ENCODE data around the gene PLXND1.

PLXND1 gene

DNA sequence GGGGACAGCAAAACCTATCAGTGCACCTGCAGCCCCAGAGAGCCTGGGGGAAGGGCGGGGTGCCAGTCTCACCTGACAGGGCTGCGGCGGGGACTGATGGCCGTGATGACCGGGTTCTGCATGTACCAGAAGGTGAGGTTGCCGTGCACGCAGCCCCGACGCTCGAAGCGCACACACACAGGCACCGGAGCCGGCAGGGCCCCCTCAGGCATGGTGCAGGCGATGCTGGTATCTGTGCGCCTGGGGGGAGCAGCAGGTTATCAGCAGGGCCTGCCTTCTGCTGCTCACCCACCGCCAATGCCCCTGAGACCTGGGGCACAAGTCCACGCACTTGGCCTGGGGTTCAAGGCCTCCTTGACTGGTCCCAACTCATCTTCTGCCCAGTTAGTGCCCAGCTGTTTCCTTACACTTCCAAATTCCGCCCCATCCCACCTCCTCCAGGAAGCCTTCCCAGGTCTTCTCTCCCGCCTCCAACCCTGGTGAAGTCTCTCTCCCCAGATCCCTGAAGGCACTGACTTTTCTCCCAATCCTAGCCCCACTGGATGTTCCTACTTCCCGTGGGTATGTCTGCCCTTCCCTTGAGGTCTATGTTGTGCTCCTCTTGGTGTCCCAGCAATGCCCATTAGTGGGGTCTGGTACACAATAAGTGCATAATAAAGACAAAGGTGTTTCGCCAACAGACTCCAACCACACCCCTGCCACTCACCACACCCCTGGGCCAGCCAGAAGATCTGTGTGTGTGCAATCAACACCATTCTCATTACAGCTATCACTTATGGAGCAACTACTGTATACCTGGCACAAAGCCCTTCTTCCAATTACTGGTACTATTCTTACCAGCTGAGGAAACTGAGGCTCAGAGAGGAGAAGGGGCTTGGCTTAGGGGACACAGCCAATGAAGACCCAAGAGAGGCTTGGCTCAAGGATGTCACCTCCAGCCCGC is 34.6 kb downstream of the PLXND1 start:
- TF ChIP-seq, protein P1, sequence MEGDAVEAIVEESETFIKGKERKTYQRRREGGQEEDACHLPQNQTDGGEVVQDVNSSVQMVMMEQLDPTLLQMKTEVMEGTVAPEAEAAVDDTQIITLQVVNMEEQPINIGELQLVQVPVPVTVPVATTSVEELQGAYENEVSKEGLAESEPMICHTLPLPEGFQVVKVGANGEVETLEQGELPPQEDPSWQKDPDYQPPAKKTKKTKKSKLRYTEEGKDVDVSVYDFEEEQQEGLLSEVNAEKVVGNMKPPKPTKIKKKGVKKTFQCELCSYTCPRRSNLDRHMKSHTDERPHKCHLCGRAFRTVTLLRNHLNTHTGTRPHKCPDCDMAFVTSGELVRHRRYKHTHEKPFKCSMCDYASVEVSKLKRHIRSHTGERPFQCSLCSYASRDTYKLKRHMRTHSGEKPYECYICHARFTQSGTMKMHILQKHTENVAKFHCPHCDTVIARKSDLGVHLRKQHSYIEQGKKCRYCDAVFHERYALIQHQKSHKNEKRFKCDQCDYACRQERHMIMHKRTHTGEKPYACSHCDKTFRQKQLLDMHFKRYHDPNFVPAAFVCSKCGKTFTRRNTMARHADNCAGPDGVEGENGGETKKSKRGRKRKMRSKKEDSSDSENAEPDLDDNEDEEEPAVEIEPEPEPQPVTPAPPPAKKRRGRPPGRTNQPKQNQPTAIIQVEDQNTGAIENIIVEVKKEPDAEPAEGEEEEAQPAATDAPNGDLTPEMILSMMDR (IDR thresholded peaks at IDR 0.05; ENCODE audit: low read depth, low read length, missing control alignments), result no peak
- DNase-seq (ENCODE audit: extremely low read depth, low read depth), result no peak
- no peak overlapping the region for H3K4me3 ChIP-seq (replicated peaks; ENCODE audit: low read depth, low read length)

DNA sequence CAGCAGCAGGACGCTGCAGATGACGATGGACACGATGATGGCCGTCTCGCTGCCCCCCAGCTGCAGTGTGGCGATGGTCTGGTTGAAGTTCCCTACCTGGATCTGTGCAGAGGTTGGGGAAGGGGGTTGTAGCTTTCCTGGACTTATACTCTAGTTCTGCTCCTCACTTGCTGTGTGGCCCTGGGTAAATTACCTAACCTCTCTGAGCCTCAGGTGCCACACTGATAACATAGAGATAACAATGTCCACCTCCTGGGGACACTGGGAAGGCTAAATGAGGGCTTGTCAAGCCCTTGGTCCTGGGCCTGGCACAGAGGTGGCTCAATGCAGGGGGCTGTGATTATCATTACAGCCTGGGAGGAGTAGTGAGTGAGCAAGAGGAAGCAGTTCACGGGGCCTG is 36.6 kb downstream of the PLXND1 start:
- TF ChIP-seq, protein P1 (IDR thresholded peaks at IDR 0.05; ENCODE audit: low read depth, low read length, missing control alignments), result no peak
- DNase-seq (ENCODE audit: extremely low read depth, low read depth), result no peak
- no peak overlapping the region for H3K4me3 ChIP-seq (replicated peaks; ENCODE audit: low read depth, low read length)

DNA sequence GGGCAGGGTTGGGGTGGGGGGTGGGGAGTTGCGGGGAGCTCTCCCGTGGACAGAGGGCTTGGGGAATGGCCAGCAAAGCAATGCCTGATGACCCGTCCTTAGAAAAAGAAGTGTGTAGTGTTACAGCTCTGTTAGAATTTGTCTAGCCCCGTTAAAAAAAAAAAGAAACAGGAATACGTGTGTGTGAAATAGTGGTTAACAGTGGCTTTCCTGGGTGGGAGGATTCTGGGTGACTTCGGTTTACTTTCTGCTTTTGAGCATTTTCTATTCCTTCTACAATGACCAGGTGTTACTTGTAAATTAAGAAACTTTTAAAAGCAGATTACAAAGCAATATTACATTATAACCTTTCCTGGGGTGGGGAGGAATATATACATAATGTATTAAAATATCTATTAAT is 38.5 kb downstream of the PLXND1 start:
- TF ChIP-seq, protein P1 (IDR thresholded peaks at IDR 0.05; ENCODE audit: low read depth, low read length, missing control alignments), result no peak
- no peak overlapping the region for H3K4me3 ChIP-seq (replicated peaks; ENCODE audit: low read depth, low read length)
- DNase-seq (ENCODE audit: extremely low read depth, low read depth), result no peak

DNA sequence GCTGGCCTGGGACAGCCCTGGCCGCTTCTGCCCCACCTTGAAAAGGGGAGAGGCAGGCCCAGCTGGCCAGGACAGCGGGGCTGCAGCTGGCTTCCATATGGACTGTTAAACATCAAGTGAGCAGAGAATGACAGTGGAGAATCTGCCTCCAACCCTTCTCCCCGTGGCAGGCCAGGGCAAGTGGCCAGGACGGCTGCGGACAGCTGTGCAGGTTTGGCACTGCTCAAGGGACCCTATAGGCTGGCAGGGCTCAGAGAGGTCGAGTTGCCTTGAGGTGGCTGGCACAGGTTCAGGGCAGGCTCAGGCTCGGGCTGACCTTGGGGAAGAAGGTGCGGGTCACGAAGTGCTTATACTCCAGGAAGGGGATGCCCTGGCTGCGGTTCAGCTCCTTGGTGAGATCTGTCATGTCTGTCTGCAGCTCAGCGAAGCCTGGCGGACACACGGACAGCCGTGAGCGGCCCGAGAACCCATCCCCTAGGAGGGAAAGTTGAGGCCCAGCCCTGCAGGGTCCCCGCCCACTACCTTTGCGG is 39.2 kb downstream of the PLXND1 start:
- TF ChIP-seq, protein P1 (IDR thresholded peaks at IDR 0.05; ENCODE audit: low read depth, low read length, missing control alignments), result no peak
- DNase-seq (ENCODE audit: extremely low read depth, low read depth), result no peak

DNA sequence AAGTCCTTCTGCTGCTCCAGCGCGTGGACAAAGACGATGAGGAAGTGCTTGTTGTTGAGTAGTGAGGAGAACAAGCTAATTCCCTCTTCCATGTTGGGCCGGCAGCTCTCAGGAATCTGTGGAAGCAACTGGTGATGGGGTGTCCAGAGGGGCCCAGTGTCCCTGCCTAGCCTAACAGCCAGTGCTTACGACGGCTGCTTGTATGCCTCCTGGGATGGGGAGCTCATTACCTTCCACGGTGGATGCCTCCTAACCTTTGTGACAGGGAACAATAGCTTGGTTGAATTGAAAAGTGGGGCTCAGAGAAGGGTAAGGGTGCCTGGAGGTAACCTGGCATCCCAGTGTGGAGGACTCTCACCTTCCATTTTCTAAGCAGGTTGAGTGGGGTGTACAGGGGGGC is 40.6 kb downstream of the PLXND1 start:
- DNase-seq (ENCODE audit: extremely low read depth, low read depth), result no peak
- H3K4me3 ChIP-seq (replicated peaks; ENCODE audit: low read depth, low read length), result no peak overlapping the region
- TF ChIP-seq, protein P1 (IDR thresholded peaks at IDR 0.05; ENCODE audit: low read depth, low read length, missing control alignments), result no peak

More for the DNA sequence above, 39.2 kb downstream of the PLXND1 start:
- H3K4me3 ChIP-seq (replicated peaks; ENCODE audit: low read depth, low read length), result no peak overlapping the region

DNA sequence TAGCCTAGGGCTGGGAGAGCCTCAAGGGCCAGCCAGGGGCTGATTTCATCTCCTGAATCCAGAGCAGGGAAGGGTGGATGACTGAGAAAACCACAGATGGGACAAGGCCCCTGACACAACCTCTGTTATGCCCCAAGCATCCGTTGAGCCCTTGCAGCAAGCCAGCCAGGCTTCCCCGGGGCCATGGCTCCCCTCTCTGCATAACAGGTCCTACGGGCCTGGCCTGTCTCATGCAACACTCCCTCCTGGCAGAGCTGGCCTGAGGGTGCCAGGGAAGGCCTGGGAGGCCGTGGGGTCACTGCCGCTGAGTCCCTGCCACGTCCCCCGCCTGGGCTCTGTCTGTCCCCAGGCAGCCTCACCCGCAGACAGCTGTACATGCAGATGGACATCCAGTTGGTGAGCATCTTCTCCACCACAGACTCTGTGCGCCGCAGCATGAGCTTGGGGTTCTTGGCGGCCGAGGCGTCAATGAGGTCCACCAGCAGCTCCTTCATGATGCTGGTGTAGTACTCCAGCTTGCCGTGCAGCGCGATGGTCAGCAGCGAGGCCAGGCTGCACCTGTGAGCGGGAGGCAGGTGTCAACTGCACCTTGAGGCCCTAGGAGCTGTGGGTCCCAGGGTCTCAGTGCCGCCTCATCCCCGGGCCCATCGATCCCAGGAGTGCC is 41.4 kb downstream of the PLXND1 start:
- no peak overlapping the region for H3K4me3 ChIP-seq (replicated peaks; ENCODE audit: low read depth, low read length)
- DNase-seq (ENCODE audit: extremely low read depth, low read depth), result no peak
- TF ChIP-seq, protein P1 (IDR thresholded peaks at IDR 0.05; ENCODE audit: low read depth, low read length, missing control alignments), result no peak
